Gastrocnemius medialis (tissue), 4 donors: ENCODE measurements around the gene TMEM26.
"Not testable (repeated sequence)": the region's sequence is repeated elsewhere in the genome, so short reads cannot be mapped to it uniquely, and the experiment has no call there.

Experiments used
- POLR2A ChIP-seq, 2 donors: fragments of 450-650 bp; IDR thresholded peaks; one replicate each; pipeline ENCODE4 v1.6.1; 2017; ENCODE audit warnings: antibody characterized with exemption in 2 of 2, mild to moderate bottlenecking in 2 of 2, moderate library complexity in 2 of 2
- TF ChIP-seq, protein P1 (sequence below), 5 experiments: fragments of 450-650 bp in 3 of 5; fragments of 200-600 bp in 2 of 5; sonication (generic) in 2 of 5; IDR thresholded peaks in 4 of 5; conservative IDR thresholded peaks in 1 of 5; 1 replicate in 4 of 5; 2 replicates in 1 of 5; pipeline ENCODE4 v1.5.1; 2016 to 2019; ENCODE audit warnings: antibody characterized with exemption in 5 of 5, mild to moderate bottlenecking in 3 of 5, moderate library complexity in 3 of 5

DNA sequence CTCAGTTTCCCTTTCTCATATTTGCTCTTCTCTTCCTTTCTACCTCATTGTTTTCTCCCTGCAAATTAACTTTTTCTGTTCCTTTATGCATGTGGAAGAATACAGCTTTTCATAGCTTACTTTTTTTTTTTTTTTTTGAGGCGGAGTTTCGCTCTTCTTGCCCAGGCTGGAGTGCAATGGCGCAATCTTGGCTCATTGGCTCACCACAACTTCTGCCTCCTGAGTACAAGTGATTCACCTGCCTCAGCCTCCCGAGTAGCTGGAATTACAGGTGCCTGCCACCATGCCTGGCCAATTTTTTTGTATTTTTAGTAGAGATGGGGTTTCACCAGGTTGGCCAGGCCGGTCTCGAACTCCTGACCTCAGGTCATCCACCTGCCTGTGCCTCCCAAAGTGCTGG lies 64.2 kb downstream of the TMEM26 start:
- TF ChIP-seq, protein P1, sequence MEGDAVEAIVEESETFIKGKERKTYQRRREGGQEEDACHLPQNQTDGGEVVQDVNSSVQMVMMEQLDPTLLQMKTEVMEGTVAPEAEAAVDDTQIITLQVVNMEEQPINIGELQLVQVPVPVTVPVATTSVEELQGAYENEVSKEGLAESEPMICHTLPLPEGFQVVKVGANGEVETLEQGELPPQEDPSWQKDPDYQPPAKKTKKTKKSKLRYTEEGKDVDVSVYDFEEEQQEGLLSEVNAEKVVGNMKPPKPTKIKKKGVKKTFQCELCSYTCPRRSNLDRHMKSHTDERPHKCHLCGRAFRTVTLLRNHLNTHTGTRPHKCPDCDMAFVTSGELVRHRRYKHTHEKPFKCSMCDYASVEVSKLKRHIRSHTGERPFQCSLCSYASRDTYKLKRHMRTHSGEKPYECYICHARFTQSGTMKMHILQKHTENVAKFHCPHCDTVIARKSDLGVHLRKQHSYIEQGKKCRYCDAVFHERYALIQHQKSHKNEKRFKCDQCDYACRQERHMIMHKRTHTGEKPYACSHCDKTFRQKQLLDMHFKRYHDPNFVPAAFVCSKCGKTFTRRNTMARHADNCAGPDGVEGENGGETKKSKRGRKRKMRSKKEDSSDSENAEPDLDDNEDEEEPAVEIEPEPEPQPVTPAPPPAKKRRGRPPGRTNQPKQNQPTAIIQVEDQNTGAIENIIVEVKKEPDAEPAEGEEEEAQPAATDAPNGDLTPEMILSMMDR (IDR thresholded peaks at IDR 0.05 in 4 of 5, conservative IDR thresholded peaks at IDR 0.05 in 1 of 5): not testable (repeated sequence)
- TF ChIP-seq POLR2A (IDR thresholded peaks at IDR 0.05): not testable (repeated sequence)
